ENCODE results near the gene DPF3.

DPF3 gene

GRCh38 chr14:72613231-72613974 is 280.5 kb downstream of the DPF3 start:
- Histone ChIP-seq H3K9me3 (ENCODE audit: control insufficient read depth, low read depth, low read length) (no peaks in the 10 kb centered on the region), H3K9ac (ENCODE audit: low read length) (no peak overlapping the region), H3K27me3 (ENCODE audit: control insufficient read depth, insufficient read depth, low read length) (no peaks in the 10 kb centered on the region), H3K4me3 (ENCODE audit: low read length) (no peak overlapping the region), H3K4me1 (ENCODE audit: control insufficient read depth, low read depth, low read length) (peaks cover 4% of the 10 kb centered on the region), H3K27ac (ENCODE audit: low read length) (no peak overlapping the region), H3K36me3 (ENCODE audit: control insufficient read depth, low read depth, low read length) (no peaks in the 10 kb centered on the region)

- no peaks in the 10 kb centered on the region for H3K36me3 ChIP-seq (ENCODE audit: control insufficient read depth, low read depth, low read length)
- H3K4me3 ChIP-seq (ENCODE audit: low read length) = no peak overlapping the region
- H3K27ac ChIP-seq (ENCODE audit: low read length) = no peak overlapping the region
- H3K27me3 ChIP-seq (ENCODE audit: control insufficient read depth, insufficient read depth, low read length) = no peaks in the 10 kb centered on the region
- no peaks in the 10 kb centered on the region for H3K9me3 ChIP-seq (ENCODE audit: control insufficient read depth, low read depth, low read length)
- H3K4me1 ChIP-seq (ENCODE audit: control insufficient read depth, low read depth, low read length) = no peaks in the 10 kb centered on the region
- no peak overlapping the region for H3K9ac ChIP-seq (ENCODE audit: low read length)
These were observed 281.9 kb downstream of the DPF3 start for GRCh38 chr14:72612041-72612440.

GRCh38 chr14:72611506-72611905 is 282.4 kb downstream of the DPF3 start:
- Histone ChIP-seq H3K27ac (ENCODE audit: low read length) (no peak overlapping the region), H3K36me3 (ENCODE audit: control insufficient read depth, low read depth, low read length) (no peaks in the 10 kb centered on the region), H3K27me3 (ENCODE audit: control insufficient read depth, insufficient read depth, low read length) (no peaks in the 10 kb centered on the region), H3K9me3 (ENCODE audit: control insufficient read depth, low read depth, low read length) (no peaks in the 10 kb centered on the region), H3K4me3 (ENCODE audit: low read length) (no peak overlapping the region), H3K4me1 (ENCODE audit: control insufficient read depth, low read depth, low read length) (no peaks in the 10 kb centered on the region), H3K9ac (ENCODE audit: low read length) (no peak overlapping the region)

DNA sequence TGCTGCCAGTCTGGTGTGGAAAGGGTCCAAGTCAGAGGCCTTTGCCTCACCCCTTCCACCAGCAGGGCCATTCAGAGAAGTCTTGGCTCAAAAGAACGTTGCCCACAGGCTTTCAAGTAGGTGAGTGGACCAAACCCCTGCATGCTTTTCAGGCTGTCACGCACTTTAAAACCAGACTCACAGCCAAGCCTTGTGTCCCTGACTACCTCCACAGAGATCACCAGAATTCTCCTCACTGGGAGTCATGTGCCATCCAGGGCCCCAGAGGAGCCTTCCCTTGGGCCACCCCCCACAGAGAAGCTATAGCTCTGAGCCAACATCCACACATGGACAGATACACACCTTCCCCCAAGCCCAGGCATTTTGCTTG is 283.1 kb downstream of the DPF3 start:
- Histone ChIP-seq H3K27ac (ENCODE audit: low read length) (no peak overlapping the region), H3K9ac (ENCODE audit: low read length) (no peak overlapping the region), H3K4me3 (ENCODE audit: low read length) (no peak overlapping the region), H3K4me1 (ENCODE audit: control insufficient read depth, low read depth, low read length) (no peaks in the 10 kb centered on the region), H3K36me3 (ENCODE audit: control insufficient read depth, low read depth, low read length) (no peaks in the 10 kb centered on the region), H3K27me3 (ENCODE audit: control insufficient read depth, insufficient read depth, low read length) (no peaks in the 10 kb centered on the region), H3K9me3 (ENCODE audit: control insufficient read depth, low read depth, low read length) (no peaks in the 10 kb centered on the region)

- Histone ChIP-seq H3K4me1 (ENCODE audit: control insufficient read depth, low read depth, low read length) (no peaks in the 10 kb centered on the region), H3K9me3 (ENCODE audit: control insufficient read depth, low read depth, low read length) (no peaks in the 10 kb centered on the region), H3K36me3 (ENCODE audit: control insufficient read depth, low read depth, low read length) (no peaks in the 10 kb centered on the region), H3K27ac (ENCODE audit: low read length) (no peak overlapping the region), H3K4me3 (ENCODE audit: low read length) (no peak overlapping the region), H3K9ac (ENCODE audit: low read length) (no peak overlapping the region), H3K27me3 (ENCODE audit: control insufficient read depth, insufficient read depth, low read length) (no peaks in the 10 kb centered on the region)
These were observed 283.6 kb downstream of the DPF3 start for GRCh38 chr14:72610096-72610830.

- Histone ChIP-seq H3K27ac (ENCODE audit: low read length) (no peak overlapping the region), H3K36me3 (ENCODE audit: control insufficient read depth, low read depth, low read length) (no peaks in the 10 kb centered on the region), H3K9me3 (ENCODE audit: control insufficient read depth, low read depth, low read length) (no peaks in the 10 kb centered on the region), H3K4me1 (ENCODE audit: control insufficient read depth, low read depth, low read length) (no peaks in the 10 kb centered on the region), H3K9ac (ENCODE audit: low read length) (no peak overlapping the region), H3K27me3 (ENCODE audit: control insufficient read depth, insufficient read depth, low read length) (no peaks in the 10 kb centered on the region), H3K4me3 (ENCODE audit: low read length) (no peak overlapping the region)
These were observed 284.5 kb downstream of the DPF3 start for GRCh38 chr14:72609205-72609916.

DNA sequence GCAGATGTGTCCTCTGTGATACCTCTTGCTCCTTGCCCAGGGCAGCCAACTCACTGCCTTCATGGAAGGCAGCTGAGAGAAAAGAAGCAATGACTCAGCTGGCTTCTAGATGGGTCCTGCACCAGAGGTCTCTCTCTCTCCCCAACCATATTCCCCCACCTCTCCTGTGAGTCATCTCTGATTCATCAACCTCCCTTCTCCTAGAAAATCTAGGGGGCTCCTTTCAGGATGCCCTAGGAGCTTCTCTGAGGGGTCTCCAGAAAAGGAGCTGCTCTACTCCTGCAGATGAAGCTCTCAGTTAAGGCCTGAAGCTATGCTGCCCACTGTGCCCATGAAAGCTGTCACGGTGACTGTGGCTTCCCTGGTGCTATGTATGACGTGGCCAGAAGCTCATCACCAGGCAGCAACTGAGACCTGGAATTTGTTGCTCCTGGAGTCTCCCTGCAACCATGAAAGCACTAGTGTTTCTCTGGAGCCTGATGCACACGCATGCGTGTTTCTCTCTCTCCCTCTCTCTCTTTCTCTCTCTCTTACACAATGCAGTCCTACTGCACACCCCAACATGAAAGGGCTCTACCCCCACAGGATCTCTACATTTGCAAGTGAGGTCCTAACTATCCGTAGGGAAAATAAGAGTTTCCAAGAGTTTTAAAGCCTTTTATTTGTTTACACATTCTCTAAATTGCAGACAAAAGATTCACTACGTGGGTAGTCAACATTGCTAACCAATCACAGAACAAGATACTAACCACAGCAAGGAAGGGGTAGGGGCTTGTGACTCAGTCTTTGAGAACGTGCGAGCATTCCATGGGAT is 285.3 kb downstream of the DPF3 start:
- H3K9ac ChIP-seq (ENCODE audit: low read length) = no peak overlapping the region
- H3K4me3 ChIP-seq (ENCODE audit: low read length) = no peak overlapping the region
- H3K36me3 ChIP-seq (ENCODE audit: control insufficient read depth, low read depth, low read length) = no peaks in the 10 kb centered on the region
- H3K4me1 ChIP-seq (ENCODE audit: control insufficient read depth, low read depth, low read length) = no peaks in the 10 kb centered on the region
- H3K9me3 ChIP-seq (ENCODE audit: control insufficient read depth, low read depth, low read length) = no peaks in the 10 kb centered on the region
- H3K27ac ChIP-seq (ENCODE audit: low read length) = no peak overlapping the region
- no peaks in the 10 kb centered on the region for H3K27me3 ChIP-seq (ENCODE audit: control insufficient read depth, insufficient read depth, low read length)

- Histone ChIP-seq H3K9me3 (ENCODE audit: control insufficient read depth, low read depth, low read length) (no peaks in the 10 kb centered on the region), H3K4me3 (ENCODE audit: low read length) (no peak overlapping the region), H3K27ac (ENCODE audit: low read length) (no peak overlapping the region), H3K9ac (ENCODE audit: low read length) (no peak overlapping the region), H3K27me3 (ENCODE audit: control insufficient read depth, insufficient read depth, low read length) (no peaks in the 10 kb centered on the region), H3K4me1 (ENCODE audit: control insufficient read depth, low read depth, low read length) (no peaks in the 10 kb centered on the region), H3K36me3 (ENCODE audit: control insufficient read depth, low read depth, low read length) (no peaks in the 10 kb centered on the region)
These were observed 286.3 kb downstream of the DPF3 start for GRCh38 chr14:72607386-72608130.

DNA sequence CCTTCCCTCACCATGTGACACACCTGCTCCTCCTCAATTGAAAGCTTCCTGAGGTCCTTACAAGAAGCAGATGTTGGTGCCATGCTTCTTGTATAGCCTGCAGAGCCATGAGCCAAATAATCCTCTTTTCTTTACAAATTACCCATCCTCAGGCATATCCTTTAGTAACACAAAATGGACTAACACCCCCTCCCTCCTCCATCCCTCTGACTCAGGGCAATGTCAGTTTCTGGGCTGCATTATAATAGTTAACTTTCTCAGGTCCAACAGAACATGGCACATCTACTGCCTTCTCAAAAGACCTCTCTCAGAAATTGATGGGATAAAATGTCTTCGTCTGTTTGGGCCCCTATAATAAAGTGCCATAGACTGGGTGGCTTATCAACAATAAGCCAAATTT is 287.0 kb downstream of the DPF3 start:
- H3K9me3 ChIP-seq (ENCODE audit: control insufficient read depth, low read depth, low read length) = no peaks in the 10 kb centered on the region
- no peaks in the 10 kb centered on the region for H3K36me3 ChIP-seq (ENCODE audit: control insufficient read depth, low read depth, low read length)
- no peaks in the 10 kb centered on the region for H3K4me1 ChIP-seq (ENCODE audit: control insufficient read depth, low read depth, low read length)
- H3K4me3 ChIP-seq (ENCODE audit: low read length) = no peak overlapping the region
- H3K27me3 ChIP-seq (ENCODE audit: control insufficient read depth, insufficient read depth, low read length) = no peaks in the 10 kb centered on the region
- H3K27ac ChIP-seq (ENCODE audit: low read length) = no peak overlapping the region
- H3K9ac ChIP-seq (ENCODE audit: low read length) = no peak overlapping the region

GRCh38 chr14:72605921-72606220 is 288.0 kb downstream of the DPF3 start:
- H3K9me3 ChIP-seq (ENCODE audit: control insufficient read depth, low read depth, low read length) = no peaks in the 10 kb centered on the region
- H3K27me3 ChIP-seq (ENCODE audit: control insufficient read depth, insufficient read depth, low read length) = no peaks in the 10 kb centered on the region
- no peak overlapping the region for H3K4me3 ChIP-seq (ENCODE audit: low read length)
- no peak overlapping the region for H3K9ac ChIP-seq (ENCODE audit: low read length)
- H3K36me3 ChIP-seq (ENCODE audit: control insufficient read depth, low read depth, low read length) = no peaks in the 10 kb centered on the region
- H3K4me1 ChIP-seq (ENCODE audit: control insufficient read depth, low read depth, low read length) = no peaks in the 10 kb centered on the region
- H3K27ac ChIP-seq (ENCODE audit: low read length) = no peak overlapping the region

All from iPS-18a (cell line).